MM.1S (cell line): ENCODE results near the gene ELANE.

Experiments
- DNase-seq: peaks from one replicate; pipeline ENCODE4 v3.0.0-alpha.2; 2015
- H2AFZ ChIP-seq: fragments of 300-600 bp; sonication (generic); 2 replicates; pipeline ENCODE4 v1.6.0; 2016; ENCODE audit warnings: antibody characterized with exemption, low read length
- H3F3A ChIP-seq: fragments of 300-600 bp; sonication (generic); 2 replicates; pipeline ENCODE4 v1.6.1; 2016; ENCODE audit warnings: mild to moderate bottlenecking, antibody characterized with exemption, low read length, moderate library complexity, mixed read lengths; ENCODE audit not compliant: insufficient read depth
- H3K27ac ChIP-seq: fragments of 300-600 bp; sonication (generic); 2 replicates; pipeline ENCODE4 v1.5.1; 2016; ENCODE audit warnings: mild to moderate bottlenecking, low read length
- H3K27me3 ChIP-seq: fragments of 300-600 bp; sonication (generic); replicated peaks from 2 replicates; pipeline ENCODE4 v1.6.0; 2016; ENCODE audit warnings: low read length; ENCODE audit not compliant: insufficient read depth
- H3K36me3 ChIP-seq: fragments of 300-600 bp; sonication (generic); replicated peaks from 2 replicates; pipeline ENCODE4 v1.6.1; 2016; ENCODE audit warnings: mild to moderate bottlenecking, low read length, mixed read lengths; ENCODE audit not compliant: insufficient read depth
- H3K4me1 ChIP-seq: fragments of 300-600 bp; sonication (generic); 2 replicates; pipeline ENCODE4 v1.6.1; 2016; ENCODE audit warnings: low read length, mixed read lengths
- H3K4me2 ChIP-seq: fragments of 300-600 bp; sonication (generic); 2 replicates; pipeline ENCODE4 v1.6.0; 2016; ENCODE audit warnings: low read depth, low read length
- H3K4me3 ChIP-seq: fragments of 300-600 bp; sonication (generic); 2 replicates; pipeline ENCODE4 v1.5.1; 2016; ENCODE audit warnings: low read length, mixed read lengths
- H3K79me2 ChIP-seq: fragments of 300-600 bp; sonication (generic); 2 replicates; pipeline ENCODE4 v1.6.1; 2016; ENCODE audit warnings: mixed run types, low read length, mixed read lengths
- H3K9ac ChIP-seq: fragments of 300-600 bp; sonication (generic); 2 replicates; pipeline ENCODE4 v1.6.1; 2016; ENCODE audit warnings: low read length, mixed read lengths
- H3K9me2 ChIP-seq: fragments of 300-600 bp; sonication (generic); replicated peaks from 2 replicates; pipeline ENCODE4 v1.6.1; 2016; ENCODE audit warnings: mild to moderate bottlenecking, low read length, mixed read lengths; ENCODE audit not compliant: insufficient read depth
- H3K9me3 ChIP-seq: fragments of 300-600 bp; sonication (generic); replicated peaks from 2 replicates; pipeline ENCODE4 v1.6.1; 2016; ENCODE audit warnings: mild to moderate bottlenecking, low read length, mixed read lengths; ENCODE audit not compliant: insufficient read depth
- H4K20me1 ChIP-seq: fragments of 300-600 bp; sonication (generic); 2 replicates; pipeline ENCODE4 v1.6.1; 2016; ENCODE audit warnings: mild to moderate bottlenecking, low read length, moderate library complexity, mixed read lengths; ENCODE audit not compliant: insufficient read depth
- CTCF ChIP-seq: fragments of 300-600 bp; sonication (generic); IDR thresholded peaks from 2 replicates; pipeline ENCODE4 v1.5.1; 2016; ENCODE audit warnings: antibody characterized with exemption, low read length, mixed read lengths
- EZH2 ChIP-seq: fragments of 300-600 bp; sonication (generic); optimal IDR thresholded peaks from 2 replicates; pipeline ENCODE3; 2017; ENCODE audit warnings: low read depth, mild to moderate bottlenecking, antibody characterized with exemption, low read length, mixed read lengths
- EZH2phosphoT487 ChIP-seq: fragments of 300-600 bp; sonication (generic); IDR thresholded peaks from 2 replicates; pipeline ENCODE4 v1.6.1; 2018; ENCODE audit warnings: antibody characterized with exemption, low read length

ELANE gene

GRCh38 chr19:901216-902092 is 49.4 kb downstream of the ELANE start:
- no peaks in the 10 kb centered on the region for H3K27me3 ChIP-seq
- H3K27ac ChIP-seq = no peak overlapping the region
- no peak for DNase-seq
- H3K9me3 ChIP-seq = no peaks in the 10 kb centered on the region
- H3K9ac ChIP-seq = no peak overlapping the region
- no peaks in the 10 kb centered on the region for H3K9me2 ChIP-seq
- H2AFZ ChIP-seq = no peak overlapping the region
- no peaks in the 10 kb centered on the region for H4K20me1 ChIP-seq
- no peak overlapping the region for H3K4me2 ChIP-seq
- H3K36me3 ChIP-seq = no peaks in the 10 kb centered on the region
- H3K79me2 ChIP-seq = no peaks in the 10 kb centered on the region
- no peaks in the 10 kb centered on the region for H3F3A ChIP-seq
- no peaks in the 10 kb centered on the region for H3K4me1 ChIP-seq
- TF ChIP-seq EZH2 = no peak
- TF ChIP-seq CTCF = no peak
- no peak for TF ChIP-seq EZH2phosphoT487
- H3K4me3 ChIP-seq = no peak overlapping the region

DNA sequence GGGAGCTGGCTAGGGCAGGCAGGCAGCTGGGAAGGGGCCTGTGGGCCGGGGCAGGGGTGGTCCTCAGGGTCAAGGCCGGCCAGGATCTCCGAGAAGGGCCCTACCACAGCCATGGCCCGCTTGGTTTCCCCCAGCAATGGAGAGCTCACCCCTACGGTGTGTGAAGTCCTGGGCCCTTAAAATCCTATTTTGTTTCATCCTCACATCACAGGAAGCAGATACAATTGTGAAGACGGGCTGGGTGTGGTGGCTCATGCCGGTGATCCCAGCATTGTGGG is 49.9 kb downstream of the ELANE start:
- Histone ChIP-seq H3K79me2 (peaks cover under 1% of the 10 kb centered on the region), H2AFZ (no peak overlapping the region), H3K4me2 (no peak overlapping the region), H3K27me3 (no peaks in the 10 kb centered on the region), H3K4me3 (no peak overlapping the region), H3K4me1 (no peaks in the 10 kb centered on the region), H3K36me3 (no peaks in the 10 kb centered on the region), H3K9me3 (no peaks in the 10 kb centered on the region), H4K20me1 (no peaks in the 10 kb centered on the region), H3F3A (no peaks in the 10 kb centered on the region), H3K27ac (no peak overlapping the region), H3K9ac (no peak overlapping the region), H3K9me2 (no peaks in the 10 kb centered on the region)
- DNase-seq = no peak
- no peak for TF ChIP-seq EZH2
- no peak for TF ChIP-seq CTCF
- TF ChIP-seq EZH2phosphoT487 = no peak

DNA sequence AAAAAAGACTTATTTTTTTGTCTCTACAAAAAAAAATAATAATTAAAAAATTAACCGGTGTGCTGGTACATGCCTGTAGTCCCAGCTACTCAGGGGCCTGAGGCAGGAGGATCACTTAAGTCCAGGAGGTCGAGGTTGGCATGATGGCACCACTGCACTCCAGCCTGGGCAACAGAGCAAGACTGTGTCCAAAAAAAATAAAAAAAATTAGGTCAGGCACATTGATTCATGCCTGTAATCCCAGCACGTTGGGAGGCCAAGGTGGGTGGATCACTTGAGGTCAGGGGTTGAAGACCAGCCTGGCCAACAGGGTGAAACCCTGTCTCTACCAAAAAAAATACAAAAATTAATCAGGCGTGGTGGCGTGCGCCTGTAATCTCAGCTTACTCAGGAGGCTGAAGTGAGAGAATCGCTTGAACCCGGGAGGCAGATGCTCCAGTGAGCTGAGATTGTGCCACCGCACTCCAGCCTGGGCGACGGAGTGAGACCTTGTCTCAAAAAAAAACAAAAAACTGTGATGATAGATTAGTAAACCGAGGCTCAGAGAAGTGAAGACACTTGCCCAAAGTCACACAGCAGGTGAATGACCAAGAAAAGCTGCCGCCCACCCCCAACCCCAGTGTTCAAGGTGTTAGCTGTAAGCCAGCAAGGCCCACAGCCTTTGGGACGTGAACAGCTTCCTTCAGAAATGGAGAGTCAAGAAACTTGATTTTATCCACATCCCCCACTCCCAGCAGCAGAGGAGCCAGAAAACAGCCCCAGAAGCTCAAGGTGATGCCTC is 50.5 kb downstream of the ELANE start:
- Histone ChIP-seq H3K4me2 (no peak overlapping the region), H3K79me2 (peaks cover 7% of the 10 kb centered on the region), H3K27me3 (no peaks in the 10 kb centered on the region), H3K4me3 (no peak overlapping the region), H3K4me1 (no peaks in the 10 kb centered on the region), H3F3A (no peaks in the 10 kb centered on the region), H3K27ac (no peak overlapping the region), H4K20me1 (no peaks in the 10 kb centered on the region), H3K9me3 (no peaks in the 10 kb centered on the region), H3K9me2 (no peaks in the 10 kb centered on the region), H2AFZ (no peak overlapping the region), H3K9ac (no peak overlapping the region), H3K36me3 (no peaks in the 10 kb centered on the region)
- TF ChIP-seq EZH2 (no peak), EZH2phosphoT487 (no peak)
- no peak for DNase-seq
